Hepatocyte (in vitro differentiated cells): ENCODE measurements around the gene SH3YL1. TPM values are rescaled to one million over a fixed set of nuclear protein-coding genes. Genes with fewer than 3 reads are reported as not detected.

Experiments
- DNase-seq: peaks from one replicate; pipeline ENCODE4 v3.0.0-alpha.2; 2016; ENCODE audit warnings: low spot score
- H2AFZ ChIP-seq: fragments of 200-600 bp; sonication (generic); 2 replicates; pipeline ENCODE4 v1.6.0; 2016; ENCODE audit warnings: antibody characterized with exemption, mild to moderate bottlenecking
- H3K27ac ChIP-seq: fragments of 200-600 bp; sonication (generic); 2 replicates; pipeline ENCODE4 v1.5.1; 2016; ENCODE audit warnings: mild to moderate bottlenecking
- H3K27me3 ChIP-seq: fragments of 200-600 bp; sonication (generic); 2 replicates; pipeline ENCODE4 v1.6.1; 2016
- H3K36me3 ChIP-seq: fragments of 200-600 bp; sonication (generic); replicated peaks from 2 replicates; pipeline ENCODE4 v1.5.1; 2016; ENCODE audit warnings: low read depth; ENCODE audit not compliant: insufficient read depth
- H3K4me1 ChIP-seq: fragments of 200-600 bp; sonication (generic); 2 replicates; pipeline ENCODE4 v1.5.1; 2016; ENCODE audit warnings: mild to moderate bottlenecking, moderate library complexity; ENCODE audit not compliant: insufficient read depth
- H3K4me2 ChIP-seq: fragments of 200-600 bp; sonication (generic); 2 replicates; pipeline ENCODE4 v1.6.0; 2016
- H3K4me3 ChIP-seq: fragments of 200-600 bp; sonication (generic); 2 replicates; pipeline ENCODE4 v1.5.1; 2016; ENCODE audit warnings: mild to moderate bottlenecking
- H3K79me2 ChIP-seq: fragments of 200-600 bp; sonication (generic); 2 replicates; pipeline ENCODE4 v1.6.0; 2017; ENCODE audit warnings: mild to moderate bottlenecking
- H3K9me2 ChIP-seq: fragments of 200-600 bp; sonication (generic); replicated peaks from 2 replicates; pipeline ENCODE4 v1.6.0; 2017; ENCODE audit warnings: mild to moderate bottlenecking; ENCODE audit not compliant: insufficient read depth
- H3K9me3 ChIP-seq: fragments of 200-600 bp; sonication (generic); 2 replicates; pipeline ENCODE4 v1.5.1; 2016; ENCODE audit warnings: low read depth, mild to moderate bottlenecking
- H4K20me1 ChIP-seq: fragments of 200-600 bp; sonication (generic); 2 replicates; pipeline ENCODE4 v1.6.0; 2016; ENCODE audit warnings: mild to moderate bottlenecking; ENCODE audit not compliant: insufficient read depth, poor library complexity, severe bottlenecking
- CTCF ChIP-seq: fragments of 200-600 bp; sonication (generic); IDR thresholded peaks from 2 replicates; pipeline ENCODE4 v1.5.1; 2016; ENCODE audit warnings: antibody characterized with exemption, mild to moderate bottlenecking; ENCODE audit not compliant: poor library complexity
- EZH2 ChIP-seq: fragments of 200-600 bp; sonication (generic); IDR thresholded peaks from 2 replicates; pipeline ENCODE4 v1.6.1; 2016; ENCODE audit warnings: antibody characterized with exemption, mild to moderate bottlenecking, borderline replicate concordance
- EZH2phosphoT487 ChIP-seq: fragments of 200-600 bp; sonication (generic); IDR thresholded peaks from one replicate; pipeline ENCODE4 v1.6.1; 2018; ENCODE audit warnings: antibody characterized with exemption, mild to moderate bottlenecking, low read depth, moderate library complexity; ENCODE audit not compliant: unreplicated experiment, severe bottlenecking
- WGBS: methylation state at CpG from one replicate; pipeline ENCODE4 v1.1.6; 2016; ENCODE audit warnings: low lambda C conversion rate; ENCODE audit errors: missing lambda C conversion rate; 5-methylcytosine and 5-hydroxymethylcytosine counted together
- polyA plus RNA-seq: library from polyadenylated mRNA; unstranded; fragments of >200 nt; fragmentation: Nextera tagmentation; extraction: Ambion mirVana; gene quantifications from 2 replicates; pipeline ENCODE4 v1.2.1, GENCODE V29; 2016
- total RNA-seq: library from RNA; depleted of rRNA; stranded (reverse); fragments of >200 nt; gene quantifications from 2 replicates; pipeline ENCODE4 v1.2.3, GENCODE V29; 2014

SH3YL1 gene
- total and polyA plus RNA-seq, 2 experiments from 2014 or later = 36.3 to 99.8 TPM

- WGBS = 2% methylated on average over 55 of the region's 73 CpGs
- H2AFZ ChIP-seq = peak within 1 kb of the TSS; percentile 90
Observed at GRCh38 chr2:264493-265468, 949 bp upstream of the SH3YL1 start, which contains the start of gene ACP1. ACP1 (plus strand) TSS chr2:264947; CDS start chr2:264965, 18 bp downstream.

GRCh38 chr2:263022-263738 lies 652 bp downstream of the SH3YL1 start:
- H3K4me3 ChIP-seq = peak overlapping the region; percentile 71
- H3K4me1 ChIP-seq = peaks cover 27% of the 10 kb centered on the region
- H4K20me1 ChIP-seq = peaks cover 25% of the 10 kb centered on the region
- peak overlapping the region; percentile 97 for H3K4me2 ChIP-seq
- peak overlapping the region; percentile 90 for H2AFZ ChIP-seq
- no peaks in the 10 kb centered on the region for H3K27me3 ChIP-seq
- DNase-seq = peak; percentile 34
- no peak for TF ChIP-seq CTCF
- TF ChIP-seq EZH2 = no peak
- no peak for TF ChIP-seq EZH2phosphoT487
- no peaks in the 10 kb centered on the region for H3K9me3 ChIP-seq
- H3K79me2 ChIP-seq = peaks cover 80% of the 10 kb centered on the region
- no peaks in the 10 kb centered on the region for H3K36me3 ChIP-seq
- 19% methylated on average over 42 of the region's 42 CpGs for WGBS
- peak overlapping the region; percentile 99 for H3K27ac ChIP-seq
- no peaks in the 10 kb centered on the region for H3K9me2 ChIP-seq

More at GRCh38 chr2:264493-265468, 949 bp upstream of the SH3YL1 start, which contains the start of gene ACP1:
- peak; percentile 99 for DNase-seq
- Histone ChIP-seq H3K27ac (peak within 1 kb of the TSS; percentile 99), H3K79me2 (peaks cover 80% of the 10 kb centered on the region), H3K4me2 (peak within 1 kb of the TSS; percentile 97), H3K27me3 (no peaks in the 10 kb centered on the region), H3K9me2 (no peaks in the 10 kb centered on the region), H3K4me3 (peak within 1 kb of the TSS; percentile 71), H3K4me1 (peaks cover 27% of the 10 kb centered on the region), H3K36me3 (no peaks in the 10 kb centered on the region), H3K9me3 (no peaks in the 10 kb centered on the region), H4K20me1 (peaks cover 41% of the 10 kb centered on the region)
- no peak for TF ChIP-seq EZH2
- TF ChIP-seq CTCF = peak; percentile 17

- Histone ChIP-seq H3K9me3 (no peaks in the 10 kb centered on the region), H3K4me1 (peaks cover 27% of the 10 kb centered on the region), H3K4me3 (no peak overlapping the region), H3K9me2 (no peaks in the 10 kb centered on the region), H3K27me3 (no peaks in the 10 kb centered on the region), H2AFZ (no peak overlapping the region), H3K27ac (peak overlapping the region; percentile 99), H3K4me2 (peak overlapping the region; percentile 97), H3K79me2 (peaks cover 80% of the 10 kb centered on the region), H3K36me3 (no peaks in the 10 kb centered on the region), H4K20me1 (peaks cover 15% of the 10 kb centered on the region)
- DNase-seq = no peak
- 38% methylated on average over 3 of the region's 3 CpGs for WGBS
- TF ChIP-seq EZH2phosphoT487 (no peak), CTCF (no peak), EZH2 (no peak)
Observed at GRCh38 chr2:262117-262516, 1.7 kb downstream of the SH3YL1 start.
